GM23338 (cell line): ENCODE results near the gene KRT7. TPM values are rescaled to one million over a fixed set of nuclear protein-coding genes. Genes with fewer than 3 reads are reported as not detected.

Source experiments
- ATAC-seq: fragments of 200-7000 bp; cut with Tn5 transposase; 3 replicates; pipeline ENCODE4 v1.9.1; 2020
- DNase-seq: peaks from one replicate; pipeline ENCODE4 v3.0.0-alpha.2; 2015; ENCODE audit warnings: low spot score
- H2AFZ ChIP-seq: fragments of 200-600 bp; sonication (generic); 2 replicates; pipeline ENCODE4 v1.8.0; 2016; ENCODE audit warnings: antibody characterized with exemption, mild to moderate bottlenecking, moderate library complexity
- H3F3A ChIP-seq: fragments of 200-600 bp; sonication (generic); replicated peaks from 2 replicates; pipeline ENCODE4 v1.8.0; 2017; ENCODE audit warnings: antibody characterized with exemption, mixed run types, low read depth
- H3K27ac ChIP-seq: fragments of 200-600 bp; sonication (generic); 2 replicates; pipeline ENCODE4 v1.6.1; 2016; ENCODE audit warnings: low read depth
- H3K27me3 ChIP-seq: fragments of 200-600 bp; sonication (generic); 2 replicates; pipeline ENCODE4 v1.8.0; 2016; ENCODE audit warnings: mild to moderate bottlenecking, mixed run types, moderate library complexity; ENCODE audit not compliant: insufficient read depth
- H3K36me3 ChIP-seq: fragments of 200-600 bp; sonication (generic); 2 replicates; pipeline ENCODE4 v1.8.0; 2016; ENCODE audit warnings: mild to moderate bottlenecking; ENCODE audit not compliant: insufficient read depth
- H3K4me1 ChIP-seq: fragments of 200-600 bp; sonication (generic); 2 replicates; pipeline ENCODE4 v1.8.0; 2016; ENCODE audit warnings: mild to moderate bottlenecking, moderate library complexity; ENCODE audit not compliant: insufficient read depth
- H3K4me2 ChIP-seq: fragments of 200-600 bp; sonication (generic); 2 replicates; pipeline ENCODE4 v1.7.1; 2017; ENCODE audit warnings: mixed run types
- H3K4me3 ChIP-seq: fragments of 200-600 bp; sonication (generic); 2 replicates; pipeline ENCODE4 v1.6.1; 2016; ENCODE audit warnings: mixed run types
- H3K79me2 ChIP-seq: fragments of 200-600 bp; sonication (generic); replicated peaks from 2 replicates; pipeline ENCODE4 v1.8.0; 2017; ENCODE audit warnings: mild to moderate bottlenecking; ENCODE audit not compliant: insufficient read depth
- H3K9me2 ChIP-seq: fragments of 200-600 bp; sonication (generic); 2 replicates; pipeline ENCODE4 v1.8.0; 2017; ENCODE audit not compliant: insufficient read depth
- H4K20me1 ChIP-seq: fragments of 200-600 bp; sonication (generic); replicated peaks from 2 replicates; pipeline ENCODE4 v1.8.0; 2017; ENCODE audit warnings: mild to moderate bottlenecking; ENCODE audit not compliant: insufficient read depth
- H3K27ac Mint-ChIP-seq: 2 replicates; pipeline ENCODE4 v1.8.0; 2020; ENCODE audit warnings: inconsistent platforms, mild to moderate bottlenecking, moderate library complexity, mixed read lengths
- H3K27me3 Mint-ChIP-seq: 3 replicates; pipeline ENCODE4 v1.8.0; 2022; ENCODE audit warnings: low read depth, mild to moderate bottlenecking, moderate library complexity, mixed read lengths, inconsistent platforms; ENCODE audit not compliant: insufficient read depth, poor library complexity
- H3K36me3 Mint-ChIP-seq: 3 replicates; pipeline ENCODE4 v1.8.0; 2021; ENCODE audit warnings: low read depth, mild to moderate bottlenecking, inconsistent platforms, moderate library complexity, mixed read lengths
- H3K4me1 Mint-ChIP-seq: 3 replicates; pipeline ENCODE4 v1.8.0; 2020; ENCODE audit warnings: mild to moderate bottlenecking, inconsistent platforms, mixed read lengths
- H3K4me3 Mint-ChIP-seq: 3 replicates; pipeline ENCODE4 v1.8.0; 2021; ENCODE audit warnings: moderate library complexity, mild to moderate bottlenecking, inconsistent platforms, mixed read lengths
- H3K9me3 Mint-ChIP-seq: 3 replicates; pipeline ENCODE4 v1.8.0; 2020; ENCODE audit warnings: moderate library complexity, mild to moderate bottlenecking, inconsistent platforms, mixed read lengths
- CREB1 ChIP-seq: fragments of 250-450 bp; sonication (Bioruptor Pico); IDR thresholded peaks from 2 replicates; pipeline ENCODE4 v1.5.0; 2020; ENCODE audit warnings: low read depth, mild to moderate bottlenecking, moderate library complexity
- CTCF ChIP-seq, 2 experiments: fragments of 200-600 bp in 1 of 2; sonication (generic) in 1 of 2; conservative IDR thresholded peaks; 2 replicates each; pipeline versions ENCODE4 v1.5.1 to v1.6.1; 2016 to 2017; ENCODE audit warnings: antibody characterized with exemption in 2 of 2, low read depth in 2 of 2, mild to moderate bottlenecking in 2 of 2, moderate library complexity in 1 of 2
- EZH2 ChIP-seq: fragments of 200-600 bp; sonication (generic); IDR thresholded peaks from one replicate; pipeline ENCODE4 v1.8.0; 2017; ENCODE audit warnings: antibody characterized with exemption, mild to moderate bottlenecking, low read depth; ENCODE audit not compliant: unreplicated experiment
- EZH2phosphoT487 ChIP-seq: fragments of 200-600 bp; sonication (generic); IDR thresholded peaks from one replicate; pipeline ENCODE4 v1.8.1; 2018; ENCODE audit warnings: antibody characterized with exemption; ENCODE audit not compliant: unreplicated experiment
- NANOG ChIP-seq: IDR thresholded peaks from 2 replicates; pipeline ENCODE4 v1.6.1; 2016; ENCODE audit warnings: antibody characterized with exemption, borderline replicate concordance
- STAT1 ChIP-seq: IDR thresholded peaks from one replicate; pipeline ENCODE4 v1.6.1; 2016; ENCODE audit warnings: antibody characterized with exemption; ENCODE audit not compliant: unreplicated experiment
- ZNF114 ChIP-seq: fragments of 250-450 bp; sonication (Bioruptor Pico); IDR thresholded peaks from 2 replicates; pipeline ENCODE4 v1.5.0; 2020; ENCODE audit warnings: mild to moderate bottlenecking, moderate library complexity
- ZNF331 ChIP-seq: fragments of 250-450 bp; sonication (Bioruptor Pico); IDR thresholded peaks from 2 replicates; pipeline ENCODE4 v1.5.0; 2020; ENCODE audit warnings: low read depth, mild to moderate bottlenecking, moderate library complexity
- ZNF462 ChIP-seq: fragments of 250-450 bp; sonication (Bioruptor Pico); IDR thresholded peaks from 2 replicates; pipeline ENCODE4 v1.5.0; 2020; ENCODE audit warnings: mild to moderate bottlenecking, moderate library complexity
- polyA plus RNA-seq: library from polyadenylated mRNA; unstranded; fragments of >200 nt; fragmentation: Nextera tagmentation; extraction: Ambion mirVana; gene quantifications from 2 replicates; pipeline ENCODE4 v1.2.1, GENCODE V29; 2016
- total RNA-seq: library from RNA; depleted of rRNA; stranded (reverse); fragments of >200 nt; shearing (Covaris generic); gene quantifications from 2 replicates; pipeline ENCODE4 v1.2.3, GENCODE V29; 2014
- TF ChIP-seq, protein P1 (sequence below): IDR thresholded peaks from 2 replicates; pipeline ENCODE4 v1.6.1; 2016; ENCODE audit warnings: antibody characterized with exemption

Gene KRT7
- total and polyA plus RNA-seq, 2 experiments from 2014 or later, result 6.5 to 9.4 TPM

- TF ChIP-seq ZNF114 (CRISPR knock-in tag) (no peak), NANOG (no peak), ZNF462 (CRISPR knock-in tag) (no peak), STAT1 (no peak)
- TF ChIP-seq, protein P1, sequence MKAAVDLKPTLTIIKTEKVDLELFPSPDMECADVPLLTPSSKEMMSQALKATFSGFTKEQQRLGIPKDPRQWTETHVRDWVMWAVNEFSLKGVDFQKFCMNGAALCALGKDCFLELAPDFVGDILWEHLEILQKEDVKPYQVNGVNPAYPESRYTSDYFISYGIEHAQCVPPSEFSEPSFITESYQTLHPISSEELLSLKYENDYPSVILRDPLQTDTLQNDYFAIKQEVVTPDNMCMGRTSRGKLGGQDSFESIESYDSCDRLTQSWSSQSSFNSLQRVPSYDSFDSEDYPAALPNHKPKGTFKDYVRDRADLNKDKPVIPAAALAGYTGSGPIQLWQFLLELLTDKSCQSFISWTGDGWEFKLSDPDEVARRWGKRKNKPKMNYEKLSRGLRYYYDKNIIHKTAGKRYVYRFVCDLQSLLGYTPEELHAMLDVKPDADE, result no peak
These were observed 37.8 kb upstream of the KRT7 start (continued) for GRCh38 chr12:52195065-52195730.

- no peak overlapping the region for H3K4me2 ChIP-seq
- peaks cover 5% of the 10 kb centered on the region for H3K4me1 ChIP-seq
- H3K79me2 ChIP-seq, result no peaks in the 10 kb centered on the region
- Mint-ChIP-seq H3K9me3 (no peaks in the 10 kb centered on the region), H3K4me1 (peaks cover 27% of the 10 kb centered on the region), H3K27ac (no peak overlapping the region), H3K4me3 (no peak overlapping the region), H3K27me3 (peaks cover 5% of the 10 kb centered on the region), H3K36me3 (no peaks in the 10 kb centered on the region)
- DNase-seq, result no peak
- H3K4me3 ChIP-seq, result no peak overlapping the region
- H3K27me3 ChIP-seq, result no peaks in the 10 kb centered on the region
- H3K9me2 ChIP-seq, result no peaks in the 10 kb centered on the region
- H2AFZ ChIP-seq, result no peak overlapping the region
- no peak for ATAC-seq
- H3K36me3 ChIP-seq, result no peaks in the 10 kb centered on the region
- H4K20me1 ChIP-seq, result no peaks in the 10 kb centered on the region
- H3K27ac ChIP-seq, result no peak overlapping the region
- TF ChIP-seq EZH2, result no peak
- TF ChIP-seq CTCF (conservative IDR thresholded peaks at IDR 0.05; ENCODE audit: low read depth in 2 of 2), result no peak
- TF ChIP-seq EZH2phosphoT487, result no peak
- TF ChIP-seq CREB1 (CRISPR knock-in tag), result no peak
- no peak for TF ChIP-seq ZNF331
- no peaks in the 10 kb centered on the region for H3F3A ChIP-seq
These were observed 35.4 kb upstream of the KRT7 start for GRCh38 chr12:52197371-52198231.
